Measurements from ENCODE around the gene LGSN.
A peak's percentile ranks its signal among the peaks of the same experiment; 100 is the strongest.
"Not testable (repeated sequence)": the region's sequence is repeated elsewhere in the genome, so short reads cannot be mapped to it uniquely, and the experiment has no call there.

Gene LGSN, protein sequence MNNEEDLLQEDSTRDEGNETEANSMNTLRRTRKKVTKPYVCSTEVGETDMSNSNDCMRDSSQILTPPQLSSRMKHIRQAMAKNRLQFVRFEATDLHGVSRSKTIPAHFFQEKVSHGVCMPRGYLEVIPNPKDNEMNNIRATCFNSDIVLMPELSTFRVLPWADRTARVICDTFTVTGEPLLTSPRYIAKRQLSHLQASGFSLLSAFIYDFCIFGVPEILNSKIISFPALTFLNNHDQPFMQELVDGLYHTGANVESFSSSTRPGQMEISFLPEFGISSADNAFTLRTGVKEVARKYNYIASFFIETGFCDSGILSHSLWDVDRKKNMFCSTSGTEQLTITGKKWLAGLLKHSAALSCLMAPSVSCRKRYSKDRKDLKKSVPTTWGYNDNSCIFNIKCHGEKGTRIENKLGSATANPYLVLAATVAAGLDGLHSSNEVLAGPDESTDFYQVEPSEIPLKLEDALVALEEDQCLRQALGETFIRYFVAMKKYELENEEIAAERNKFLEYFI

GRCh38 chr6:63319939-63320338 is at the start of gene LGSN:
TSS of gene LGSN (minus strand) at chr6:63319983. CDS start at chr6:63319943, 40 bp downstream.
- Histone ChIP-seq H3K27ac (ENCODE audit: low read length) (no peak within 1 kb of the TSS), H3K4me3 (ENCODE audit: low read depth in 1 of 2, low read length in 2 of 2) (no peak within 1 kb of the TSS), H3K9me3 (ENCODE audit: control insufficient read depth in 1 of 2, low read length in 2 of 2) (no peaks in the 10 kb centered on the region), H3K36me3 (ENCODE audit: control insufficient read depth in 1 of 2, insufficient read depth in 2 of 2, low read length in 2 of 2) (no peaks in the 10 kb centered on the region), H3K27me3 (ENCODE audit: low read depth, low read length) (no peaks in the 10 kb centered on the region), H3K4me1 (ENCODE audit: control insufficient read depth in 1 of 2, insufficient read depth in 2 of 2, low read length in 2 of 2) (no peaks in the 10 kb centered on the region)

DNA sequence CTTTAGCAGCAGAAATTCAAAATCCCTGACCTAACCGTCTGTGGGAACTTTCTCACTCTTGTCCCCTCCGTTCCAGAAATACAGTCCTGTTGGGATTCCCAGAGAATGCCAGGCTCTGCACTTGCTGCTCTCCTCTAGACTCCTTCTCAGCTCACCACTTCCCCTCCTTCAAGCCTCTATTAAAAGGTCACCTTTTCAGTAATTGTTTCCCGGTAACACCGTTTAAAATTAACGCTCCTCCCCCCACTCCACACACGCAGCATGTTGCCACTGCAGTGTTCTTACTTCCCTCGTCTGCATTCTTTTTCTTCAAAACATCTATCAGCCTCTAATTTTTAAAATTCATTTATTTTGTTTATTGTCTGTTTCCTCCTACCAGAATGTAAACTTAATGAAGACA is 48.6 kb upstream of the LGSN start:
- Histone ChIP-seq H3K9me3 (ENCODE audit: control insufficient read depth in 1 of 2, low read length in 2 of 2) (no peaks in the 10 kb centered on the region), H3K4me1 (ENCODE audit: control insufficient read depth in 1 of 2, insufficient read depth in 2 of 2, low read length in 2 of 2) (no peaks in the 10 kb centered on the region), H3K27me3 (ENCODE audit: low read depth, low read length) (no peaks in the 10 kb centered on the region), H3K4me3 (ENCODE audit: low read depth in 1 of 2, low read length in 2 of 2) (no peak overlapping the region), H3K27ac (ENCODE audit: low read length) (no peak overlapping the region), H3K36me3 (ENCODE audit: control insufficient read depth in 1 of 2, insufficient read depth in 2 of 2, low read length in 2 of 2) (no peaks in the 10 kb centered on the region)

- not testable (repeated sequence) for H3K27me3 ChIP-seq (ENCODE audit: low read depth, low read length); H3K36me3 ChIP-seq (ENCODE audit: control insufficient read depth in 1 of 2, insufficient read depth in 2 of 2, low read length in 2 of 2); H3K27ac ChIP-seq (ENCODE audit: low read length); H3K9me3 ChIP-seq (ENCODE audit: control insufficient read depth in 1 of 2, low read length in 2 of 2); H3K4me3 ChIP-seq (ENCODE audit: low read depth in 1 of 2, low read length in 2 of 2); H3K4me1 ChIP-seq (ENCODE audit: control insufficient read depth in 1 of 2, insufficient read depth in 2 of 2, low read length in 2 of 2)
Measured at GRCh38 chr6:63362500-63363120, 42.8 kb upstream of the LGSN start.

DNA sequence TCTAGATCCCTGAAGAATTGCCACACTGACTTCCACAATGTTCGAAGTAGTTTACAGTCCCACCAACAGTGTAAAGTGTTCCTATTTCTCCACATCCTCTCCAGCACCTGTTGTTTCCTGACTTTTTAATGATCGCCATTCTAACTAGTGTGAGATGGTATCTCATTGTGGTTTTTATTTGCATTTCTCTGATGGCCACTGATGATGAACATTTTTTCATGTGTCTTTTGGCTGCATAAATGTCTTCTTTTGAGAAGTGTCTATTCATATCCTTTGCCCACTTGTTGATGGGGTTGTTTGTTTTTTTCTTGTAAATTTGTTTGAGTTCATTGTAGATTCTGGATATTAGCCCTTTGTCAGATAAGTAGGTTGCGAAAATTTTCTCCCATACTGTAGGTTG is 37.6 kb upstream of the LGSN start:
- not testable (repeated sequence) for H3K36me3 ChIP-seq (ENCODE audit: control insufficient read depth in 1 of 2, insufficient read depth in 2 of 2, low read length in 2 of 2); H3K9me3 ChIP-seq (ENCODE audit: control insufficient read depth in 1 of 2, low read length in 2 of 2)

DNA sequence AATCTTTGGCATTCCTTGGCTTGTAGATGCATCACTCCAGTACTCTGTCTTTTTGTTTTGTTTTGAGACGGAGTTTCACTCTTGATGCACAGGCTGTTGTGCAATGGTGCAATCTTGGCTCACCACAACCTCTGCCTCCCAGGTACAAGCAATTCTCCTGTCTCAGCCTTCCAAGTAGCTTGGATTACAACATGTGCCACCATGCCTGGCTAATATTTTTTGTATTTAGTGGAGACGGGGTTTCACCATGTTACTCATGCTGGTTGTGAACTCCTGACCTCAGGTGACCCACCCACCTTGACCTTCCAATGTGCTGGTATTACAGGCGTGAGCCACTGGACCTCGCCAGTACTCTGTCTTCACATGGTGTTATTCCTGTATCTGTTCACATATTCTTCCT is 35.8 kb upstream of the LGSN start:
- H3K27me3 ChIP-seq (ENCODE audit: low read depth, low read length) = no peaks in the 10 kb centered on the region
- H3K4me3 ChIP-seq (ENCODE audit: low read depth in 1 of 2, low read length in 2 of 2) = no peak overlapping the region
- no peaks in the 10 kb centered on the region for H3K9me3 ChIP-seq (ENCODE audit: control insufficient read depth in 1 of 2, low read length in 2 of 2)
- no peaks in the 10 kb centered on the region for H3K36me3 ChIP-seq (ENCODE audit: control insufficient read depth in 1 of 2, insufficient read depth in 2 of 2, low read length in 2 of 2)
- peaks cover 0 to 6% of the 10 kb centered on the region in 2 donors for H3K4me1 ChIP-seq (ENCODE audit: control insufficient read depth in 1 of 2, insufficient read depth in 2 of 2, low read length in 2 of 2)
- no peak overlapping the region for H3K27ac ChIP-seq (ENCODE audit: low read length)

More for the DNA sequence above, 37.6 kb upstream of the LGSN start:
- H3K27ac ChIP-seq (ENCODE audit: low read length); H3K27me3 ChIP-seq (ENCODE audit: low read depth, low read length); H3K4me1 ChIP-seq (ENCODE audit: control insufficient read depth in 1 of 2, insufficient read depth in 2 of 2, low read length in 2 of 2); H3K4me3 ChIP-seq (ENCODE audit: low read depth in 1 of 2, low read length in 2 of 2): not testable (repeated sequence)

DNA sequence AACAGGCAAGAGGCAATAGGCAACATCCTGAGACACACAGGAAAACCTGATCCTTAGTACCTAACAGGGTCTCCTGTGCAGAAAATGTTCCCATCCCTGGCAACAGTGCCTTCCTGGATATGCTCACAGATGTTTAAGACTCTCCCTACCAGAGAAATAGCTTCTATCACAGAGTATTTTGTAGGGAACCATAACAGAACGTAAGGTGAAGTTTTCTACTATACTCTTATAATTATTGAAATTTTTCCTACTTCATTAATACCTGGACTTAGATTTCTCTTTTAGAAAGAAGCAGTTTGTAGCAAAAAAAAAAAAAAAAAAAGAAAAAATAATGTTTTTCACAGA is 33.5 kb upstream of the LGSN start:
- no peaks in the 10 kb centered on the region for H3K36me3 ChIP-seq (ENCODE audit: control insufficient read depth in 1 of 2, insufficient read depth in 2 of 2, low read length in 2 of 2)
- no peak overlapping the region for H3K27ac ChIP-seq (ENCODE audit: low read length)
- H3K4me3 ChIP-seq (ENCODE audit: low read depth in 1 of 2, low read length in 2 of 2) = no peak overlapping the region
- no peaks in the 10 kb centered on the region for H3K9me3 ChIP-seq (ENCODE audit: control insufficient read depth in 1 of 2, low read length in 2 of 2)
- H3K27me3 ChIP-seq (ENCODE audit: low read depth, low read length) = no peaks in the 10 kb centered on the region
- H3K4me1 ChIP-seq (ENCODE audit: control insufficient read depth in 1 of 2, insufficient read depth in 2 of 2, low read length in 2 of 2) = peaks cover 0 to 6% of the 10 kb centered on the region in 2 donors

- Histone ChIP-seq H3K9me3 (ENCODE audit: control insufficient read depth in 1 of 2, low read length in 2 of 2) (no peaks in the 10 kb centered on the region), H3K27me3 (ENCODE audit: low read depth, low read length) (no peaks in the 10 kb centered on the region), H3K27ac (ENCODE audit: low read length) (peak overlapping the region; percentile 16), H3K36me3 (ENCODE audit: control insufficient read depth in 1 of 2, insufficient read depth in 2 of 2, low read length in 2 of 2) (no peaks in the 10 kb centered on the region), H3K4me1 (ENCODE audit: control insufficient read depth in 1 of 2, insufficient read depth in 2 of 2, low read length in 2 of 2) (peaks cover 0 to 6% of the 10 kb centered on the region in 2 donors), H3K4me3 (ENCODE audit: low read depth in 1 of 2, low read length in 2 of 2) (no peak overlapping the region)
Measured at GRCh38 chr6:63352544-63353285, 32.9 kb upstream of the LGSN start.

- Histone ChIP-seq H3K27ac (ENCODE audit: low read length) (no peak overlapping the region), H3K36me3 (ENCODE audit: control insufficient read depth in 1 of 2, insufficient read depth in 2 of 2, low read length in 2 of 2) (no peaks in the 10 kb centered on the region), H3K4me3 (ENCODE audit: low read depth in 1 of 2, low read length in 2 of 2) (no peak overlapping the region), H3K9me3 (ENCODE audit: control insufficient read depth in 1 of 2, low read length in 2 of 2) (no peaks in the 10 kb centered on the region), H3K4me1 (ENCODE audit: control insufficient read depth in 1 of 2, insufficient read depth in 2 of 2, low read length in 2 of 2) (peaks cover 0 to 6% of the 10 kb centered on the region in 2 donors), H3K27me3 (ENCODE audit: low read depth, low read length) (no peaks in the 10 kb centered on the region)
Measured at GRCh38 chr6:63352069-63352543, 32.3 kb upstream of the LGSN start.

DNA sequence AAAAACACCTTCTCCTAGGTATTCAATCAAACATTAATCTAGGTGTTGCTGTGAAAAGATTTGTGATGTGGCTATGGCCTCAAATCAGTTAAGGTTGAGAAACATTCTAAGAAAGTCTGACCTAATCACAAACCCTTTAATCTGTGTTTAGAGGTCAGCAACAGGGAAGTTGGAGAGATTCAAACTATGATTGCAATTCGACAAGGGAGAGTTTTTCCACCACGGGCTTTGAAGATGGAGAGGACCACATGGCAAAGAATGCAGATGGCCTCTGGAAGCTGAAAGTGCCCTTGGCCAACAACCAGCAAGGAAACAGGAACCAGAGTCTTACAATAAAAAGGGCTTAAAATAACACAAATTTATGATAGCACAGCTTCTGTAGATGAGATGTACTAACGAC is 29.6 kb upstream of the LGSN start:
- Histone ChIP-seq H3K27ac (ENCODE audit: low read length) (no peak overlapping the region), H3K4me1 (ENCODE audit: control insufficient read depth in 1 of 2, insufficient read depth in 2 of 2, low read length in 2 of 2) (peaks cover 0 to 6% of the 10 kb centered on the region in 2 donors), H3K27me3 (ENCODE audit: low read depth, low read length) (no peaks in the 10 kb centered on the region), H3K9me3 (ENCODE audit: control insufficient read depth in 1 of 2, low read length in 2 of 2) (no peaks in the 10 kb centered on the region), H3K36me3 (ENCODE audit: control insufficient read depth in 1 of 2, insufficient read depth in 2 of 2, low read length in 2 of 2) (no peaks in the 10 kb centered on the region), H3K4me3 (ENCODE audit: low read depth in 1 of 2, low read length in 2 of 2) (no peak overlapping the region)

- Histone ChIP-seq H3K9me3 (ENCODE audit: control insufficient read depth in 1 of 2, low read length in 2 of 2) (no peaks in the 10 kb centered on the region), H3K36me3 (ENCODE audit: control insufficient read depth in 1 of 2, insufficient read depth in 2 of 2, low read length in 2 of 2) (no peaks in the 10 kb centered on the region), H3K4me1 (ENCODE audit: control insufficient read depth in 1 of 2, insufficient read depth in 2 of 2, low read length in 2 of 2) (peaks cover 0 to 6% of the 10 kb centered on the region in 2 donors), H3K27ac (ENCODE audit: low read length) (no peak overlapping the region), H3K27me3 (ENCODE audit: low read depth, low read length) (no peaks in the 10 kb centered on the region), H3K4me3 (ENCODE audit: low read depth in 1 of 2, low read length in 2 of 2) (no peak overlapping the region)
Measured at GRCh38 chr6:63348836-63349235, 29.1 kb upstream of the LGSN start.

DNA sequence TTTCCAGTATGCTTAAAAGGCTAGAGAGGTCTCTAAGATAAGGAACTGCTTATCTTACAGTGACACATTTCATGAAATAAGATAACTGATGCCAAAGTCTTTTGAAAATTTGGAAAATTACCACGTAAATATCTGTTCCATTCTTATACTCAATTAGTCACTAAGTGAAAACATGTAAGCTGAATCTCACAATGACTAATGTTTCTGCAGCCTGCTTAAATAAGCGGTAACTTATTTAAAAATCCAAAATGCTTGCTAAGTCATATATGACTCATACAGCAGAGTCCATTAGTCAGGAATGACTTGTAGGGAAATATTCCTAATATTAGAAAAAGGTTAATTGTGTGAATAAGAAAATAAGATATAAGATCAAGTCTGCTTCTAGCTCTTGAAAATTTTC is 27.8 kb upstream of the LGSN start:
- no peaks in the 10 kb centered on the region for H3K9me3 ChIP-seq (ENCODE audit: control insufficient read depth in 1 of 2, low read length in 2 of 2)
- H3K27me3 ChIP-seq (ENCODE audit: low read depth, low read length) = no peaks in the 10 kb centered on the region
- no peaks in the 10 kb centered on the region for H3K4me1 ChIP-seq (ENCODE audit: control insufficient read depth in 1 of 2, insufficient read depth in 2 of 2, low read length in 2 of 2)
- no peak overlapping the region for H3K4me3 ChIP-seq (ENCODE audit: low read depth in 1 of 2, low read length in 2 of 2)
- no peak overlapping the region for H3K27ac ChIP-seq (ENCODE audit: low read length)
- no peaks in the 10 kb centered on the region for H3K36me3 ChIP-seq (ENCODE audit: control insufficient read depth in 1 of 2, insufficient read depth in 2 of 2, low read length in 2 of 2)

All from muscle layer of duodenum (tissue), 2 donors.